ENCODE results near the gene DCTN3.
"Not testable (repeated sequence)": the region's sequence is repeated elsewhere in the genome, so short reads cannot be mapped to it uniquely, and the experiment has no call there.

DCTN3 gene

DNA sequence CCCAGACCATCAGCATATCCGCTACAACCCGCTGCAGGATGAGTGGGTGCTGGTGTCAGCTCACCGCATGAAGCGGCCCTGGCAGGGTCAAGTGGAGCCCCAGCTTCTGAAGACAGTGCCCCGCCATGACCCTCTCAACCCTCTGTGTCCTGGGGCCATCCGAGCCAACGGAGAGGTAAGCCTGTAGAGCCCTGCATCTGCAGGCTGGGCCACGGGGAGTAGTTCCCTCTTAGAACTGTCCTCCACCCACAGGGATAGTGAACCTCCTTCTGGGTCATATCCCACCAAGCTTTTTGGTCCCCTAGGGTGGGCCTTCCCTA is 26.7 kb upstream of the DCTN3 start:
- no peak for DNase-seq (ENCODE audit: low read depth)

DNA sequence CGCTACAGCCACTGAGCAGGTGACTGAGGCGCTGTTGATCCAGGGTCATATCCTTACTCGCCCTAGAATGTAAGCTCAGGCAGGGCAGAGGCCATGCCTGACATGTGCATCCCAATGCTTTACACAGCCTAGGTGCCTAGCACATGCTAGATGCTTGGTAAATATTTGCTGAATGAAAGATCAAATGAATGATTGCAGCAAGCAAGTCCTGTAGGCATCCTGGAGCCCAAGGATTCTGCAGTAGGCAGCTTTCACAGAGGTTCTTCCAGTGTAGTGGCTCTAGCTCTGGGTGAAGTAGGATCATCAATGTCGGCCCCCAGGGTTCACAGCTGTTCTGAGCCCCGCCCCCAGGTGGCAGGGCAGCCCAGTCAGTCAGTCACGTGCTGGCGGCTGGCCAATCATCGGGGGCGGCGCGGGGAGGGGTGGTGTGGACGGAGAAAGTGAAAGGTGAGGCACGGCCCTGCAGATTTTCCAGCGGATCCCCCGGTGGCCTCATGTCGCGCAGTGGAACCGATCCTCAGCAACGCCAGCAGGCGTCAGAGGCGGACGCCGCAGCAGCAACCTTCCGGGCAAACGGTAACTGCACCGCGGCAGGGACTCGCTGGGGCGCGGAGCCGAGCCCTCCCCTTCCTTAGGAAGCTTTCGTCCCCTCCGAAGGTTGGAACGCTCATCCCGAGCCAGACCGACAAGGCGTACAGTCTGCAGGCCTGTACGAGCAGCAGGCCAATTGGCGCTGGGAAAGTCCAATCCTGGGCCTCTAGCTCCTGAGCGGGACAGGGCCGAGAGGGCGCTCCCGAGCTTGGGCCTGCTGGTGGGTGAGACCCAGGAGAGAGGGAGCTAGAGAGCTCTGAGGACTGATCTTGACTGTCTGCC is 26.2 kb upstream of the DCTN3 start, which contains the start of gene GALT:
Gene GALT (plus strand): TSS at position 465 of the 873 bp plus-strand sequence. CDS start 30 bp downstream, at position 495.
- DNase-seq (ENCODE audit: low read depth), result peak; percentile 92

GRCh38 chr9:34644766-34645314 is 24.5 kb upstream of the DCTN3 start:
- no peak for DNase-seq (ENCODE audit: low read depth)

GRCh38 chr9:34642679-34643078 is 22.4 kb upstream of the DCTN3 start:
- DNase-seq (ENCODE audit: low read depth), result no peak

DNA sequence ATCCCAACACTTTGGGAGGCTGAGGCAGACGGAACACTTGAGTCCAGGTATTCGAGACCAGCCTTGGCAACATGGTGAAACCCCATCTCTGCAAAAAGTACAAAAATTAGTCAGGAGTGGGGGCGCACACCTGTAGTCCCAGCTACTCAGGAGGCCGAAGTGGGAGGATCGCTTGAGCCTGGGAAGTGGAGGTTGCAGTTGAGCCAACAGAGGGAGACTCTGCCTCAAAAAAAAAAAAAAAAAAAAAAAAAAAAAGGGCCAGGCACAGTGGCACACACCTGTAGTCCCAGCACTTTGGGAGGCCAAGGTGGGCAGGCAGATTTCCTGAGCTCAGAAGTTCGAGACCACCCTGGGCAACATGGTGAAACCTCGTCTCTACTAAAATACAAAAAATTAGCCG is 19.0 kb upstream of the DCTN3 start:
- not testable (repeated sequence) for DNase-seq (ENCODE audit: low read depth)

- no peak for DNase-seq (ENCODE audit: low read depth)
These were observed 17.8 kb upstream of the DCTN3 start for GRCh38 chr9:34638138-34638445.

- peak; percentile 88 for DNase-seq (ENCODE audit: low read depth)
These were observed 17.3 kb upstream of the DCTN3 start, which contains the start of gene SIGMAR1 for GRCh38 chr9:34637356-34638137. TSS of gene SIGMAR1 (minus strand) at chr9:34637787. CDS start at chr9:34637697, 90 bp downstream.

GRCh38 chr9:34636791-34637355 is 16.6 kb upstream of the DCTN3 start:
- no peak for DNase-seq (ENCODE audit: low read depth)

DNA sequence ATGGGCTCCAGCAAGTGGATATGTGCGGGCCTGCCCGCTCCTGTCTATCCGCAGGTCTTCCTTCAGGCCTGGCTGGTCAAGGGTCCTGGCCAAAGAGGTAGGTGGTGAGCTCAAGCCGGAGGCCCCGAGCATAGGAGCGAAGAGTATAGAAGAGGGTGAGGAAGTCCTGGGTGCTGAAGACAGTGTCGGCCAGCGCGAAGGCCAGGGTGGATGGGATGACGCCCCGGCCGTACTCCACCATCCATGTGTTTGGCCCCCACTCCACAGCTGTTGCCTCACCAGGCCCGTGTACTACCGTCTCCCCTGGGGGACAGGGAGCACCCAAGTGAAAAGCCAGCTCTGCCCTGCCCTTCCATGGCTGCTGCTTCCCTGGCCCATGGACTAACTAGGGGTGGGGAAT is 15.3 kb upstream of the DCTN3 start:
- no peak for DNase-seq (ENCODE audit: low read depth)

DNA sequence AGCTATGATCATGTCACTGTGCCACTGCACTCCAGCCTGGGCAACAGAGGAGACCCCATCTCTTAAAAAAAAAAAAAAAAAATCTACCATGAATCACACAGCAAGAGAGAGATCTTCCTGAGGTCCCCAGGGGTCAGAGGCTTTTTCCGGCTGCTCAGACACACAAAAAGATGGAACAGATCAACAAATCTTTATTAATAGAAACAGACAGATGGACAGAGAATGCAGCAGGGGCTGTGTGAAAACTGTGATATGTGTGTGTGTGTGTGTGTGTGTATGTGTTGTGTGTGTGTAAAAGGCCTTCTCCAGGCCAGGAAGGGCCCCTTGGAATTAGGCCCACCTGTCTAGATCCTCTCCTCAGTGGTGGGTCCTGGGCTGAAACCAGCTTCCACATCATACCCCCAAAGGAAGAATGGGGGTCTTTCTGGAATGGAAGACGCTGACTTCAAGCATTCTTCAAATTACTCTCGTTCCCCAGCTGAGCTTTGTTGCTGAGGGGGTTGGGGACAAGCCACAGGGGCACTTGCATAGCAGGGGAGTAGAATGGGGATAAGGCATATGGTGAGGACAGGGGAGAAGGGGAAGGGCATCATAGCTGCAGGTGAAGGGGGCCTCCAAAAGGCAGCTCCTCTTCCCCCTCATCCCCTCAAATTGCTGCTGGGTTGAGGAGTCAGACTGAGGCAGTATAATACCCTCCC is 14.4 kb upstream of the DCTN3 start:
- DNase-seq (ENCODE audit: low read depth), result no peak

DNA sequence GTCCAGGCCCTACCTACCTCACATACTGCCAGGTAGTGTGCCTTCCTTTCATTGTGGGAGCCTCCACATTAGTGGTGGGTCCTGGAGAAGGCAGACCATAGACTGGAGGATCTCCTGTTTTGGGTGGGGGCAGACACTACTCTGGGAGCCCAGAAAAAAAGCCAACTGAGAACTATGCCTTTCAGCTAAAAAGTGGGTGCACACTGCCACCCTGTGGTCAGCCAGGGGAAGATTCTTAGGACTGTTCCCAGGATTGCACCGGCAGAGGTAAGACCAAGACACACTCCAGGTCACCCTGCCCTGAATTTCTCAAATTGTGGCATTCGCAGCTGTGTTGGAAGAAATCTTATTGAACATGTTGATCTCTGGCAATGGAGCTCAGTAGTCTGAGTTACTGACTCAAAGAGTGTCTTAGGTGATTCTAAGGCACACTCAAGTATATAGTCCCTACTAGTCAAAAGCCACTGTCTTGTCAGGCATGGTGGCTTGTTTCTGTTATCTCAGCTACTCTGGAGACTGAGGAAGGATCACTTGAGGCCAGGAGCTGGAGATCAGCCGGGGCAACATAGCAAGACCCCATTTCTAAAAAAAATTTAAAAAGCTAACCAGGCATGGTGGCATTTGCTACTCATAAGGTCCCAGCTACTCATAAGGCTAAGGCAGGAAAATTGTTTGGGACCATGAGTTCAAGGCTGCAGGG is 13.7 kb upstream of the DCTN3 start:
- DNase-seq (ENCODE audit: low read depth), result peak; percentile 61

- no peak for DNase-seq (ENCODE audit: low read depth)
These were observed 12.9 kb upstream of the DCTN3 start for GRCh38 chr9:34633166-34633565.

GRCh38 chr9:34630402-34631154 is 10.3 kb upstream of the DCTN3 start:
- no peak for DNase-seq (ENCODE audit: low read depth)

DNA sequence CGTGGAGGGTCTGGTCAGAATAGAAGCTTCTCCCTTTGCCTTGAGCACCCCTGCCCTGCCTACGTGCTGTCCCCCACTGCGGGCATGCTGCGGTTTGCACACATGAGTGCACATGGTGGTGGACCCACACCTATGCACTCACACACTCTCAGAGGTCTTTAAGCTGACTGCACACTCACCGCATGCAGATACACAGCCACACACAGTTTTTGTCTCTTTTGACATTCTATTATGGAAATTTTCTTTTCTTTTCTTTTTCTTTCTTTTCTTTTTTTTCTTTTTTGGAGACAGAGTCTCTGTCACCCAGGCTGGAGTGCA is 9.2 kb upstream of the DCTN3 start:
- DNase-seq (ENCODE audit: low read depth), result no peak

DNA sequence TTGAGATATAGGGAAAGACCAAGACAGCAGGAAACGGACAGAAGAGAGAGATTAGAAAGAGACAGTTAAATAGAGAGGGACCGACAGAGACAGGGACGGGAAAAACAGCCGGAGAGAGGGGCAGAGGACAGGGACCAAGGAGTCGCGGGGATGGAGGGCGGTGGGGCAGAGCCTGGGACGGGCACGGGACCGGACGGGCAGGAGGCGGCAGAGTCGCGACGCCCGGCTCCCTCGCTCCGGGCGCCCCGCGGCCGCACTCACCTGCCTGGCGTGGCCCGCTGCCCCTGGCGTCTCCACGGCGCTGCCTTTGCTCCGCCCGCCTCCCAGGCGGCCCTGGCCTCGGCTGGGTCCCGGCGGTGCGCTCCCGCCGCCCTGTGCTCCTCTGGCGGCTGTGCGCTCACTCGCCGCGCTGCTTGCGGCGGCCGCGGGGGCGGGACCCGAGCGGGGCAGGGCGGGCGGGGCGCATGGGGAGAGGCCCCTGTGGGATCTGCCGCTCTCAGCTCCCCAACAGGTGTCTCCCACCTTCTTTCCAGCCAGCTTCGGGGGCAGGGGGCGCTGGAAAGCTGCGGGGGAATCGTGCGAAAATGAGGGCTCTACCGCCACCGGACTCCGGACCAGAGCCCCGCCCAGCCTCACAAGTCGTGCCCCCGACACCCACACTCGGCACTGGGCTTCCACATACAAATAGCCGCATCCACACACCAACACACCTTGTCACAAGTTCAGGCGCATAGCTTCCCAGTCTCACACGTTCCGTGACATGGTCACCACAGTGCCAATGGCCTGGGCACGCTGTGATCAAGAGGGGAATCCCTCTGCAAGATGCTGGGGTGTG is 8.6 kb upstream of the DCTN3 start, which contains the start of gene ARID3C:
Gene ARID3C (minus strand): TSS at position 411 of the 835 bp plus-strand sequence. CDS start 1,052 bp downstream, outside the sequence.
- DNase-seq (ENCODE audit: low read depth), result no peak

GRCh38 chr9:34627716-34628655 is 7.7 kb upstream of the DCTN3 start:
- no peak for DNase-seq (ENCODE audit: low read depth)

- no peak for DNase-seq (ENCODE audit: low read depth)
These were observed 4.8 kb upstream of the DCTN3 start for GRCh38 chr9:34625186-34625486.

GRCh38 chr9:34624475-34625185 is 4.3 kb upstream of the DCTN3 start:
- no peak for DNase-seq (ENCODE audit: low read depth)
